ENCODE results near the gene C19orf81.

C19orf81 gene

GRCh38 chr19:50647879-50648615 is 1.2 kb upstream of the C19orf81 start:
- peaks cover 35% of the 10 kb centered on the region for H3K27me3 ChIP-seq (ENCODE audit: control insufficient read depth, insufficient read depth, low read length)
- no peaks in the 10 kb centered on the region for H3K9me3 ChIP-seq (ENCODE audit: control insufficient read depth, low read depth, low read length)
- H3K27ac ChIP-seq (ENCODE audit: low read length): no peak overlapping the region

GRCh38 chr19:50648659-50649058 is 586 bp upstream of the C19orf81 start:
- H3K27ac ChIP-seq (ENCODE audit: low read length): no peak overlapping the region
- no peaks in the 10 kb centered on the region for H3K9me3 ChIP-seq (ENCODE audit: control insufficient read depth, low read depth, low read length)
- H3K9ac ChIP-seq (ENCODE audit: low read length): no peak overlapping the region
- peaks cover 7% of the 10 kb centered on the region for H3K4me1 ChIP-seq (ENCODE audit: control insufficient read depth, low read depth, low read length)
- H3K36me3 ChIP-seq (ENCODE audit: control insufficient read depth, low read depth, low read length): no peaks in the 10 kb centered on the region
- no peak overlapping the region for H3K4me3 ChIP-seq (ENCODE audit: low read length)
- H3K27me3 ChIP-seq (ENCODE audit: control insufficient read depth, insufficient read depth, low read length): peaks cover 28% of the 10 kb centered on the region

More at GRCh38 chr19:50647879-50648615, 1.2 kb upstream of the C19orf81 start:
- H3K9ac ChIP-seq (ENCODE audit: low read length): no peak overlapping the region
- peaks cover 3% of the 10 kb centered on the region for H3K4me1 ChIP-seq (ENCODE audit: control insufficient read depth, low read depth, low read length)
- H3K36me3 ChIP-seq (ENCODE audit: control insufficient read depth, low read depth, low read length): no peaks in the 10 kb centered on the region
- no peak overlapping the region for H3K4me3 ChIP-seq (ENCODE audit: low read length)

GRCh38 chr19:50651174-50651573 is 1.9 kb downstream of the C19orf81 start:
- H3K27ac ChIP-seq (ENCODE audit: low read length): no peak overlapping the region
- no peak overlapping the region for H3K9ac ChIP-seq (ENCODE audit: low read length)
- H3K4me3 ChIP-seq (ENCODE audit: low read length): no peak overlapping the region
- no peaks in the 10 kb centered on the region for H3K9me3 ChIP-seq (ENCODE audit: control insufficient read depth, low read depth, low read length)
- H3K36me3 ChIP-seq (ENCODE audit: control insufficient read depth, low read depth, low read length): no peaks in the 10 kb centered on the region
- H3K27me3 ChIP-seq (ENCODE audit: control insufficient read depth, insufficient read depth, low read length): peaks cover 3% of the 10 kb centered on the region
- peaks cover 10% of the 10 kb centered on the region for H3K4me1 ChIP-seq (ENCODE audit: control insufficient read depth, low read depth, low read length)

- peaks cover 15% of the 10 kb centered on the region for H3K4me1 ChIP-seq (ENCODE audit: control insufficient read depth, low read depth, low read length)
- H3K9ac ChIP-seq (ENCODE audit: low read length): no peak overlapping the region
- no peaks in the 10 kb centered on the region for H3K27me3 ChIP-seq (ENCODE audit: control insufficient read depth, insufficient read depth, low read length)
- no peak overlapping the region for H3K27ac ChIP-seq (ENCODE audit: low read length)
- H3K9me3 ChIP-seq (ENCODE audit: control insufficient read depth, low read depth, low read length): no peaks in the 10 kb centered on the region
- H3K36me3 ChIP-seq (ENCODE audit: control insufficient read depth, low read depth, low read length): no peaks in the 10 kb centered on the region
- no peak overlapping the region for H3K4me3 ChIP-seq (ENCODE audit: low read length)
These were observed 3.5 kb downstream of the C19orf81 start for GRCh38 chr19:50652722-50653121.

GRCh38 chr19:50654882-50655281 is 5.6 kb downstream of the C19orf81 start:
- Histone ChIP-seq H3K9me3 (ENCODE audit: control insufficient read depth, low read depth, low read length) (no peaks in the 10 kb centered on the region), H3K9ac (ENCODE audit: low read length) (no peak overlapping the region), H3K27ac (ENCODE audit: low read length) (no peak overlapping the region), H3K4me1 (ENCODE audit: control insufficient read depth, low read depth, low read length) (peaks cover 12% of the 10 kb centered on the region), H3K4me3 (ENCODE audit: low read length) (no peak overlapping the region), H3K27me3 (ENCODE audit: control insufficient read depth, insufficient read depth, low read length) (no peaks in the 10 kb centered on the region), H3K36me3 (ENCODE audit: control insufficient read depth, low read depth, low read length) (no peaks in the 10 kb centered on the region)

- Histone ChIP-seq H3K9me3 (ENCODE audit: control insufficient read depth, low read depth, low read length) (no peaks in the 10 kb centered on the region), H3K4me1 (ENCODE audit: control insufficient read depth, low read depth, low read length) (peaks cover 15% of the 10 kb centered on the region), H3K4me3 (ENCODE audit: low read length) (peak overlapping the region; percentile 84), H3K27ac (ENCODE audit: low read length) (peak overlapping the region; percentile 87), H3K27me3 (ENCODE audit: control insufficient read depth, insufficient read depth, low read length) (no peaks in the 10 kb centered on the region), H3K9ac (ENCODE audit: low read length) (peak overlapping the region; percentile 83), H3K36me3 (ENCODE audit: control insufficient read depth, low read depth, low read length) (no peaks in the 10 kb centered on the region)
These were observed 8.0 kb downstream of the C19orf81 start for GRCh38 chr19:50657222-50657669.

- Histone ChIP-seq H3K9me3 (ENCODE audit: control insufficient read depth, low read depth, low read length) (no peaks in the 10 kb centered on the region), H3K36me3 (ENCODE audit: control insufficient read depth, low read depth, low read length) (no peaks in the 10 kb centered on the region), H3K4me3 (ENCODE audit: low read length) (peak overlapping the region; percentile 84), H3K27ac (ENCODE audit: low read length) (peak overlapping the region; percentile 87), H3K27me3 (ENCODE audit: control insufficient read depth, insufficient read depth, low read length) (no peaks in the 10 kb centered on the region), H3K9ac (ENCODE audit: low read length) (peak overlapping the region; percentile 83), H3K4me1 (ENCODE audit: control insufficient read depth, low read depth, low read length) (peaks cover 15% of the 10 kb centered on the region)
These were observed 8.6 kb downstream of the C19orf81 start for GRCh38 chr19:50657712-50658440.

- Histone ChIP-seq H3K9ac (ENCODE audit: low read length) (peak overlapping the region; percentile 72), H3K9me3 (ENCODE audit: control insufficient read depth, low read depth, low read length) (no peaks in the 10 kb centered on the region), H3K36me3 (ENCODE audit: control insufficient read depth, low read depth, low read length) (no peaks in the 10 kb centered on the region), H3K4me3 (ENCODE audit: low read length) (peak overlapping the region; percentile 77), H3K27ac (ENCODE audit: low read length) (peak overlapping the region; percentile 25), H3K4me1 (ENCODE audit: control insufficient read depth, low read depth, low read length) (peaks cover 11% of the 10 kb centered on the region), H3K27me3 (ENCODE audit: control insufficient read depth, insufficient read depth, low read length) (no peaks in the 10 kb centered on the region)
These were observed 9.4 kb downstream of the C19orf81 start for GRCh38 chr19:50658441-50659317.

GRCh38 chr19:50659318-50660087 is 10.3 kb downstream of the C19orf81 start:
- Histone ChIP-seq H3K27me3 (ENCODE audit: control insufficient read depth, insufficient read depth, low read length) (no peaks in the 10 kb centered on the region), H3K36me3 (ENCODE audit: control insufficient read depth, low read depth, low read length) (no peaks in the 10 kb centered on the region), H3K4me1 (ENCODE audit: control insufficient read depth, low read depth, low read length) (peaks cover 9% of the 10 kb centered on the region), H3K9me3 (ENCODE audit: control insufficient read depth, low read depth, low read length) (no peaks in the 10 kb centered on the region), H3K27ac (ENCODE audit: low read length) (no peak overlapping the region), H3K4me3 (ENCODE audit: low read length) (peak overlapping the region; percentile 77), H3K9ac (ENCODE audit: low read length) (no peak overlapping the region)

- Histone ChIP-seq H3K36me3 (ENCODE audit: control insufficient read depth, low read depth, low read length) (no peaks in the 10 kb centered on the region), H3K27ac (ENCODE audit: low read length) (no peak overlapping the region), H3K4me1 (ENCODE audit: control insufficient read depth, low read depth, low read length) (peaks cover 9% of the 10 kb centered on the region), H3K27me3 (ENCODE audit: control insufficient read depth, insufficient read depth, low read length) (no peaks in the 10 kb centered on the region), H3K4me3 (ENCODE audit: low read length) (peak overlapping the region; percentile 46), H3K9me3 (ENCODE audit: control insufficient read depth, low read depth, low read length) (no peaks in the 10 kb centered on the region), H3K9ac (ENCODE audit: low read length) (no peak overlapping the region)
These were observed 10.8 kb downstream of the C19orf81 start for GRCh38 chr19:50660088-50660366.

GRCh38 chr19:50661023-50661422 is 11.8 kb downstream of the C19orf81 start:
- Histone ChIP-seq H3K4me1 (ENCODE audit: control insufficient read depth, low read depth, low read length) (peaks cover 10% of the 10 kb centered on the region), H3K9ac (ENCODE audit: low read length) (no peak overlapping the region), H3K27ac (ENCODE audit: low read length) (no peak overlapping the region), H3K36me3 (ENCODE audit: control insufficient read depth, low read depth, low read length) (no peaks in the 10 kb centered on the region), H3K4me3 (ENCODE audit: low read length) (no peak overlapping the region), H3K9me3 (ENCODE audit: control insufficient read depth, low read depth, low read length) (no peaks in the 10 kb centered on the region), H3K27me3 (ENCODE audit: control insufficient read depth, insufficient read depth, low read length) (peaks cover 5% of the 10 kb centered on the region)
